Measurements from ENCODE around the gene LRRC61. TPM values are rescaled to one million over a fixed set of nuclear protein-coding genes. Genes with fewer than 3 reads are reported as not detected.
"Not testable (repeated sequence)": the region's sequence is repeated elsewhere in the genome, so short reads cannot be mapped to it uniquely, and the experiment has no call there.

The LRRC61 gene
- polyA plus RNA-seq, 1 donor from 2014 or later: 29.1 TPM

GRCh38 chr7:150304499-150305258 lies 18.5 kb upstream of the LRRC61 start:
- H3K9me3 Mint-ChIP-seq, H3K27ac Mint-ChIP-seq, H3K4me1 Mint-ChIP-seq, H3K4me3 Mint-ChIP-seq, H3K27me3 Mint-ChIP-seq, H3K36me3 Mint-ChIP-seq: not testable (repeated sequence)

GRCh38 chr7:150305259-150305902 lies 17.8 kb upstream of the LRRC61 start:
- not testable (repeated sequence) for H3K36me3 Mint-ChIP-seq, H3K4me3 Mint-ChIP-seq, H3K27me3 Mint-ChIP-seq, H3K27ac Mint-ChIP-seq, H3K4me1 Mint-ChIP-seq, H3K9me3 Mint-ChIP-seq

- not testable (repeated sequence) for H3K27me3 Mint-ChIP-seq, H3K4me1 Mint-ChIP-seq, H3K4me3 Mint-ChIP-seq, H3K27ac Mint-ChIP-seq, H3K9me3 Mint-ChIP-seq, H3K36me3 Mint-ChIP-seq
Observed at GRCh38 chr7:150305903-150306284, 17.3 kb upstream of the LRRC61 start.

GRCh38 chr7:150306377-150306776 lies 16.8 kb upstream of the LRRC61 start:
- not testable (repeated sequence) for H3K36me3 Mint-ChIP-seq, H3K4me3 Mint-ChIP-seq, H3K9me3 Mint-ChIP-seq, H3K27me3 Mint-ChIP-seq, H3K4me1 Mint-ChIP-seq
- peak overlapping the region in 1 of 3 donors; percentile 50 for H3K27ac Mint-ChIP-seq

- Mint-ChIP-seq H3K4me1 (peaks cover 0 to 2% (median 0%) of the 10 kb centered on the region in 3 donors), H3K36me3 (peaks cover 4% of the 10 kb centered on the region), H3K4me3 (no peak overlapping the region), H3K27ac (no peak overlapping the region), H3K9me3 (peaks cover 0 to 2% (median 0%) of the 10 kb centered on the region in 3 donors), H3K27me3 (no peaks in the 10 kb centered on the region)
Observed at GRCh38 chr7:150307129-150307528, 16.0 kb upstream of the LRRC61 start.

GRCh38 chr7:150307904-150308303 lies 15.3 kb upstream of the LRRC61 start:
- Mint-ChIP-seq H3K4me3 (no peak overlapping the region), H3K4me1 (peaks cover 0 to 2% (median 0%) of the 10 kb centered on the region in 3 donors), H3K36me3 (peaks cover 4% of the 10 kb centered on the region), H3K9me3 (peaks cover 0 to 2% (median 0%) of the 10 kb centered on the region in 3 donors), H3K27ac (no peak overlapping the region), H3K27me3 (no peaks in the 10 kb centered on the region)

- H3K4me1 Mint-ChIP-seq: peaks cover 0 to 2% (median 0%) of the 10 kb centered on the region in 3 donors
- H3K27ac Mint-ChIP-seq: no peak overlapping the region
- peaks cover 0 to 2% (median 0%) of the 10 kb centered on the region in 3 donors for H3K9me3 Mint-ChIP-seq
- no peaks in the 10 kb centered on the region for H3K27me3 Mint-ChIP-seq
- no peak overlapping the region for H3K4me3 Mint-ChIP-seq
- peaks cover 4% of the 10 kb centered on the region for H3K36me3 Mint-ChIP-seq
Observed at GRCh38 chr7:150308575-150308974, 14.6 kb upstream of the LRRC61 start.

- Mint-ChIP-seq H3K27me3 (no peaks in the 10 kb centered on the region), H3K9me3 (peaks cover 0 to 2% (median 0%) of the 10 kb centered on the region in 3 donors), H3K36me3 (peaks cover 4% of the 10 kb centered on the region), H3K4me3 (no peak overlapping the region), H3K4me1 (peaks cover 0 to 5% (median 0%) of the 10 kb centered on the region in 3 donors), H3K27ac (no peak overlapping the region)
Observed at GRCh38 chr7:150311146-150311545, 12.0 kb upstream of the LRRC61 start.

GRCh38 chr7:150311711-150312110 lies 11.4 kb upstream of the LRRC61 start:
- Mint-ChIP-seq H3K9me3 (peaks cover 0 to 2% (median 0%) of the 10 kb centered on the region in 3 donors), H3K36me3 (peaks cover 4% of the 10 kb centered on the region), H3K4me3 (no peak overlapping the region), H3K27me3 (no peaks in the 10 kb centered on the region), H3K27ac (no peak overlapping the region), H3K4me1 (peaks cover 0 to 5% (median 0%) of the 10 kb centered on the region in 3 donors)

- H3K4me1 Mint-ChIP-seq, H3K4me3 Mint-ChIP-seq, H3K27me3 Mint-ChIP-seq, H3K27ac Mint-ChIP-seq, H3K9me3 Mint-ChIP-seq, H3K36me3 Mint-ChIP-seq: not testable (repeated sequence)
Observed at GRCh38 chr7:150312649-150313366, 10.3 kb upstream of the LRRC61 start.

GRCh38 chr7:150313367-150313809 lies 9.8 kb upstream of the LRRC61 start:
- Mint-ChIP-seq H3K27me3 (no peaks in the 10 kb centered on the region), H3K4me1 (peaks cover 0 to 14% (median 0%) of the 10 kb centered on the region in 3 donors), H3K9me3 (peaks cover 0 to 2% (median 0%) of the 10 kb centered on the region in 3 donors), H3K36me3 (peaks cover 2% of the 10 kb centered on the region), H3K4me3 (no peak overlapping the region), H3K27ac (no peak overlapping the region)

GRCh38 chr7:150313870-150314269 lies 9.3 kb upstream of the LRRC61 start:
- no peak overlapping the region for H3K4me3 Mint-ChIP-seq
- H3K9me3 Mint-ChIP-seq: peaks cover 0 to 2% (median 0%) of the 10 kb centered on the region in 3 donors
- no peaks in the 10 kb centered on the region for H3K27me3 Mint-ChIP-seq
- H3K4me1 Mint-ChIP-seq: peaks cover 0 to 14% (median 0%) of the 10 kb centered on the region in 3 donors
- H3K27ac Mint-ChIP-seq: no peak overlapping the region
- H3K36me3 Mint-ChIP-seq: peaks cover 2% of the 10 kb centered on the region

GRCh38 chr7:150314639-150315239 lies 8.4 kb upstream of the LRRC61 start:
- no peak overlapping the region for H3K4me3 Mint-ChIP-seq
- H3K27ac Mint-ChIP-seq: no peak overlapping the region
- H3K4me1 Mint-ChIP-seq: peaks cover 0 to 14% (median 2%) of the 10 kb centered on the region in 3 donors
- H3K36me3 Mint-ChIP-seq: no peaks in the 10 kb centered on the region
- H3K9me3 Mint-ChIP-seq: no peaks in the 10 kb centered on the region
- H3K27me3 Mint-ChIP-seq: no peaks in the 10 kb centered on the region

GRCh38 chr7:150316987-150317386 lies 6.2 kb upstream of the LRRC61 start:
- peaks cover 8 to 25% (median 9%) of the 10 kb centered on the region in 3 donors for H3K4me1 Mint-ChIP-seq
- not testable (repeated sequence) for H3K27me3 Mint-ChIP-seq, H3K27ac Mint-ChIP-seq, H3K4me3 Mint-ChIP-seq, H3K36me3 Mint-ChIP-seq, H3K9me3 Mint-ChIP-seq

Data from IgD-negative memory B cell (primary cell).